Gastrocnemius medialis (tissue), 4 donors: Measurements from ENCODE around the gene CFAP119. TPM values are rescaled to one million over a fixed set of nuclear protein-coding genes. Genes with fewer than 3 reads are reported as not detected.
A peak's percentile ranks its signal among the peaks of the same experiment; 100 is the strongest.

Source experiments
- ATAC-seq, 2 donors: fragments of 150-250 bp; one replicate each; pipeline ENCODE4 v1.9.1; 2016
- DNase-seq, 2 donors: peaks; one replicate each; pipeline ENCODE4 v3.0.0-alpha.2; 2019
- H3K27ac ChIP-seq, 4 donors: fragments of 200-600 bp; sonication (generic); 1 replicate in 1 of 4; 2 replicates in 3 of 4; pipeline ENCODE4 v1.5.1; 2016 to 2018; ENCODE audit warnings: mild to moderate bottlenecking in 2 of 4, moderate library complexity in 1 of 4
- H3K27me3 ChIP-seq, 3 donors: fragments of 200-600 bp; sonication (generic) in 2 of 3; 1 replicate in 1 of 3; 2 replicates in 2 of 3; pipeline versions ENCODE4 v1.5.1 to v1.6.0; 2016 to 2019; ENCODE audit warnings: mild to moderate bottlenecking in 1 of 3, moderate library complexity in 1 of 3
- H3K36me3 ChIP-seq, 2 donors: fragments of 200-600 bp; sonication (generic) in 1 of 2; one replicate each; pipeline ENCODE4 v1.5.1; 2017 to 2018
- H3K4me1 ChIP-seq, 2 donors: fragments of 200-600 bp; sonication (generic) in 1 of 2; one replicate each; pipeline ENCODE4 v1.5.1; 2016 to 2017; ENCODE audit warnings: mild to moderate bottlenecking in 2 of 2
- H3K4me3 ChIP-seq, 4 donors: fragments of 200-600 bp; sonication (generic) in 3 of 4; 1 replicate in 1 of 4; 2 replicates in 3 of 4; pipeline ENCODE4 v1.5.1; 2016 to 2019; ENCODE audit warnings: mild to moderate bottlenecking in 2 of 4
- H3K9me3 ChIP-seq, 3 donors: fragments of 200-600 bp; sonication (generic) in 2 of 3; 1 replicate in 1 of 3; 2 replicates in 2 of 3; pipeline ENCODE4 v1.5.1; 2016 to 2019
- CTCF ChIP-seq, 5 experiments: fragments of 450-650 bp in 3 of 5; fragments of 200-600 bp in 2 of 5; sonication (generic) in 2 of 5; IDR thresholded peaks in 4 of 5; conservative IDR thresholded peaks in 1 of 5; 1 replicate in 4 of 5; 2 replicates in 1 of 5; pipeline ENCODE4 v1.5.1; 2016 to 2019; ENCODE audit warnings: antibody characterized with exemption in 5 of 5, mild to moderate bottlenecking in 3 of 5, moderate library complexity in 3 of 5
- POLR2A ChIP-seq, 2 donors: fragments of 450-650 bp; IDR thresholded peaks; one replicate each; pipeline ENCODE4 v1.6.1; 2017; ENCODE audit warnings: antibody characterized with exemption in 2 of 2, mild to moderate bottlenecking in 2 of 2, moderate library complexity in 2 of 2
- in situ Hi-C, 4 donors: fragments of 200-750 bp; cut with MboI; loops; one replicate each; pipeline versions ENCODE4 v1.15.0 to v1.8.0; 2017; ENCODE audit warnings: low sequenced_read_pairs in 4 of 4
- intact Hi-C: fragments of 100-400 bp; cut with DNase I; formaldehyde crosslinking; loops from one replicate; pipeline ENCODE4 v1.15.1; 2023; ENCODE audit warnings: low total_unique reads
- total RNA-seq, 4 donors: library from RNA; depleted of rRNA; stranded (reverse); fragments of >200 nt; gene quantifications; one replicate each; pipeline versions ENCODE4 v1.1.0 to v1.2.3, GENCODE V29; 2016

The CFAP119 gene
- total RNA-seq, 4 donors from 2014 or later, result 0.73 to 5.8 (median 1.7) TPM; not detected in 1

- H3K4me3 ChIP-seq, result no peak overlapping the region
- H3K27ac ChIP-seq, result no peak overlapping the region
- in situ Hi-C loops, result no loop called here
- TF ChIP-seq CTCF (IDR thresholded peaks at IDR 0.05 in 4 of 5, conservative IDR thresholded peaks at IDR 0.05 in 1 of 5) (no peak), POLR2A (IDR thresholded peaks at IDR 0.05) (no peak)
- intact Hi-C loops, result no loop called here
- DNase-seq, result no peak
- H3K4me1 ChIP-seq, result peaks cover 12 to 15% of the 10 kb centered on the region in 2 donors
- H3K27me3 ChIP-seq, result no peaks in the 10 kb centered on the region
- no peaks in the 10 kb centered on the region for H3K9me3 ChIP-seq
- H3K36me3 ChIP-seq, result peaks cover 9 to 78% of the 10 kb centered on the region in 2 donors
- ATAC-seq, result no peak
These were observed 24.7 kb downstream of the CFAP119 start for GRCh38 chr16:30736995-30737793.

GRCh38 chr16:30731411-30731810 is 30.5 kb downstream of the CFAP119 start:
- TF ChIP-seq POLR2A (IDR thresholded peaks at IDR 0.05), result no peak
- TF ChIP-seq CTCF (IDR thresholded peaks at IDR 0.05 in 4 of 5, conservative IDR thresholded peaks at IDR 0.05 in 1 of 5), result no peak
- H3K4me3 ChIP-seq, result no peak overlapping the region
- no peak overlapping the region for H3K27ac ChIP-seq
- no peaks in the 10 kb centered on the region for H3K9me3 ChIP-seq
- H3K4me1 ChIP-seq, result no peaks in the 10 kb centered on the region
- intact Hi-C loops, result no loop called here
- peaks cover 9 to 78% of the 10 kb centered on the region in 2 donors for H3K36me3 ChIP-seq
- no peaks in the 10 kb centered on the region for H3K27me3 ChIP-seq
- DNase-seq, result no peak
- no peak for ATAC-seq
- in situ Hi-C loops, result no loop called here

GRCh38 chr16:30728899-30729672 is 32.8 kb downstream of the CFAP119 start:
- no peak for DNase-seq
- no peak overlapping the region for H3K4me3 ChIP-seq
- peaks cover 2 to 76% of the 10 kb centered on the region in 2 donors for H3K36me3 ChIP-seq
- H3K9me3 ChIP-seq, result no peaks in the 10 kb centered on the region
- intact Hi-C loops, result no loop called here
- in situ Hi-C loops, result no loop called here
- ATAC-seq, result no peak
- H3K4me1 ChIP-seq, result no peaks in the 10 kb centered on the region
- peak overlapping the region in 1 of 4 donors; percentile 20 for H3K27ac ChIP-seq
- H3K27me3 ChIP-seq, result no peaks in the 10 kb centered on the region
- TF ChIP-seq CTCF (IDR thresholded peaks at IDR 0.05 in 4 of 5, conservative IDR thresholded peaks at IDR 0.05 in 1 of 5) (no peak), POLR2A (IDR thresholded peaks at IDR 0.05) (no peak)

GRCh38 chr16:30728321-30728720 is 33.5 kb downstream of the CFAP119 start:
- H3K4me3 ChIP-seq, result no peak overlapping the region
- H3K36me3 ChIP-seq, result peaks cover 2 to 76% of the 10 kb centered on the region in 2 donors
- no peaks in the 10 kb centered on the region for H3K9me3 ChIP-seq
- H3K27ac ChIP-seq, result peak overlapping the region in 1 of 4 donors; percentile 20
- in situ Hi-C loops (no loop called here), intact Hi-C loops (no loop called here)
- H3K4me1 ChIP-seq, result no peaks in the 10 kb centered on the region
- no peak for TF ChIP-seq CTCF (IDR thresholded peaks at IDR 0.05 in 4 of 5, conservative IDR thresholded peaks at IDR 0.05 in 1 of 5)
- TF ChIP-seq POLR2A (IDR thresholded peaks at IDR 0.05), result no peak
- no peak for DNase-seq
- no peak for ATAC-seq
- no peaks in the 10 kb centered on the region for H3K27me3 ChIP-seq
